MM.1S (cell line): ENCODE measurements around the gene KLHDC10.

Source experiments
- CTCF ChIP-seq: fragments of 300-600 bp; sonication (generic); IDR thresholded peaks from 2 replicates; pipeline ENCODE4 v1.5.1; 2016; ENCODE audit warnings: antibody characterized with exemption, low read length, mixed read lengths
- EZH2 ChIP-seq: fragments of 300-600 bp; sonication (generic); optimal IDR thresholded peaks from 2 replicates; pipeline ENCODE3; 2017; ENCODE audit warnings: low read depth, mild to moderate bottlenecking, antibody characterized with exemption, low read length, mixed read lengths
- EZH2phosphoT487 ChIP-seq: fragments of 300-600 bp; sonication (generic); IDR thresholded peaks from 2 replicates; pipeline ENCODE4 v1.6.1; 2018; ENCODE audit warnings: antibody characterized with exemption, low read length

DNA sequence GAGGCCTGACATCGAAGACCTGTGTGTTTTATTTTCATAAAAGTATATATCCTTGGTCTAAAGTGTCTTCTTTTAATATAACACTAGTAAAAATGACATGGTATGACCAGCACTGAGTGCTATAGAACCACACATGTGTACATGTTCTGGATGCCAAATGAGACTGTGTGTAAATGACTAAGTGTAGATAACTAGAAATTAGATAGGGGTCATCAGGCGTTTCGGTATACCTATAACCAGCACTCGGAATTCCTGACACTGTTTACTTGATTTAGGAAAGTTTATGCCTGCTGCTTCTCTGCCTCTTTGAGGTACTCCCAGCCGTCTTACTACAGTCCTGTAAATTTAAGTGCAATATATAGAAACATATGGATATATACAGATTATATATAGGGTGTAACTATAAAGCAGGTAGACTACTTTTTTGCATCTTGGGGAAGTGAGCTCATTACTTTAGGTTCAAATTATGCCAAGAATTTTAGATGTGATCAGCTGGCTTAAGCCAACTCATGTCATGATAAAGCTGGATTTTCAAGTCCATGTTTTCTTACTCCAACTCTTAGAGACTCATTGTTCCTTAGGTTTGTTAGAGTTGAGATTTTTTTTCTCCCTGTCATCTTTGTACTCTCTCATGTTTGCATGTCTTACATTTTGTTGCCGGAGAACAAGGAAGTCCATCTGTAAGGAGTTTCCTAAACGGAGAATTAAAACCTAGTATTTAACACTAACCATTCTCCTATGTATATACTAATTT, 62.9 kb downstream of the KLHDC10 start:
- TF ChIP-seq EZH2phosphoT487, result no peak
- TF ChIP-seq CTCF, result no peak
- no peak for TF ChIP-seq EZH2
